Measurements from ENCODE around the gene CCNY.

The CCNY gene

DNA sequence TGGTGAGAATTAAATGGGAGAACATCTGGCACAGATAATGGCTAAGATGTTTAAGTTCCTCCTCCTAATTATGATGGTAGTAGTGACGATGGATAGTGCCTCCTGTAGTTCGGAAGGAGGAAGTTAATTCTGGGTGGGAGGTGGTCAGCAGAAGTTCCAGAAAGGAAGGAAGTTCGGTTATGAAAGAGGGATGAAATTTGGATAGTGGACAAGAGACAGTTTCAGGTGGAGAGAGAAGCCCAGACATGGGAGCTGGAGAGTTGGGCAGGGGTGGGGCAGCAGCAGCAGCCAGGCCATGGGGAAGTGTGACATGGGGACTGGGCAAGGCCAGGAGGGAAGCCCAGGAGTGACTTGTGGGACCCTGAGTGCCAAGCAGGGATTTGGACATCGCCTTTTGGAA lies 99.5 kb downstream of the CCNY start:
- H3K9me3 ChIP-seq (replicated peaks in 1 of 11), result peaks cover 41 to 85% (median 74%) of the 10 kb centered on the region in 11 experiments
- H3K4me3 ChIP-seq, result no peak overlapping the region
- peaks cover 0 to 65% (median 8%) of the 10 kb centered on the region in 11 experiments; a peak in 9 of 22 replicates for H4K20me1 ChIP-seq
- peak overlapping the region in 4 of 11 experiments; percentile 35 to 81 (median 69); a peak in 8 of 22 replicates for H3K4me2 ChIP-seq
- H3K4me1 ChIP-seq, result peaks cover 0 to 39% (median 14%) of the 10 kb centered on the region in 10 experiments; a peak in 15 of 20 replicates
- no peak for TF ChIP-seq Cebpa-rat (IDR thresholded peaks at IDR 0.05)
- peaks cover 16 to 69% (median 56%) of the 10 kb centered on the region in 11 experiments; a peak in 21 of 22 replicates for H3K36me3 ChIP-seq
- no peak overlapping the region for H3K9ac ChIP-seq
- H3K27ac ChIP-seq, result peak overlapping the region in 4 of 11 experiments; percentile 13 to 53 (median 34); a peak in 4 of 22 replicates
- H3K27me3 ChIP-seq, result no peaks in the 10 kb centered on the region

DNA sequence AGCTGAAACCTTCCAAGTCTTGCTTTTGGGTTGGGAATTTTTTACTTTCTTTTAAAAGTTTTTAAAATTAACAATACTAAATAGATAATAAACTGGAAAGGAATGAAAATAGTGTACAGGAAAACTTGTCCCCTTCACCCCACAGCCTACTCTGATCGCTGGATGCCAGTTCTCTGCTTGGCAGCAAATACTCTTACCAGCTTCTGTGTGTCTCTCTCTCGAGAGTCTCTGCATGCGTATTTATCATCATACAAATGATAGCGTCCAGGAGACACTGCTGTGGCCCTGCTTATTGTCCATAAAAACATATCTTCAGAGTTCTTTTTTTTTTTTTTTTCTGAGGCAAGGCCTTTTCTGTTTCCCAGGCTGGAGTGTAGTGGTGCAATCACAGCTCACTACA lies 101.5 kb downstream of the CCNY start:
- H4K20me1 ChIP-seq, result peaks cover 0 to 59% (median 8%) of the 10 kb centered on the region in 11 experiments; a peak in 8 of 22 replicates
- H3K9me3 ChIP-seq (replicated peaks in 1 of 11), result peaks cover 61 to 100% (median 94%) of the 10 kb centered on the region in 11 experiments
- no peaks in the 10 kb centered on the region for H3K27me3 ChIP-seq
- no peak overlapping the region for H3K4me3 ChIP-seq
- no peak for TF ChIP-seq Cebpa-rat (IDR thresholded peaks at IDR 0.05)
- H3K4me2 ChIP-seq, result no peak overlapping the region
- H3K27ac ChIP-seq, result no peak overlapping the region
- peaks cover 0 to 43% (median 14%) of the 10 kb centered on the region in 10 experiments; a peak in 15 of 20 replicates for H3K4me1 ChIP-seq
- peaks cover 27 to 85% (median 68%) of the 10 kb centered on the region in 11 experiments for H3K36me3 ChIP-seq
- no peak overlapping the region for H3K9ac ChIP-seq

DNA sequence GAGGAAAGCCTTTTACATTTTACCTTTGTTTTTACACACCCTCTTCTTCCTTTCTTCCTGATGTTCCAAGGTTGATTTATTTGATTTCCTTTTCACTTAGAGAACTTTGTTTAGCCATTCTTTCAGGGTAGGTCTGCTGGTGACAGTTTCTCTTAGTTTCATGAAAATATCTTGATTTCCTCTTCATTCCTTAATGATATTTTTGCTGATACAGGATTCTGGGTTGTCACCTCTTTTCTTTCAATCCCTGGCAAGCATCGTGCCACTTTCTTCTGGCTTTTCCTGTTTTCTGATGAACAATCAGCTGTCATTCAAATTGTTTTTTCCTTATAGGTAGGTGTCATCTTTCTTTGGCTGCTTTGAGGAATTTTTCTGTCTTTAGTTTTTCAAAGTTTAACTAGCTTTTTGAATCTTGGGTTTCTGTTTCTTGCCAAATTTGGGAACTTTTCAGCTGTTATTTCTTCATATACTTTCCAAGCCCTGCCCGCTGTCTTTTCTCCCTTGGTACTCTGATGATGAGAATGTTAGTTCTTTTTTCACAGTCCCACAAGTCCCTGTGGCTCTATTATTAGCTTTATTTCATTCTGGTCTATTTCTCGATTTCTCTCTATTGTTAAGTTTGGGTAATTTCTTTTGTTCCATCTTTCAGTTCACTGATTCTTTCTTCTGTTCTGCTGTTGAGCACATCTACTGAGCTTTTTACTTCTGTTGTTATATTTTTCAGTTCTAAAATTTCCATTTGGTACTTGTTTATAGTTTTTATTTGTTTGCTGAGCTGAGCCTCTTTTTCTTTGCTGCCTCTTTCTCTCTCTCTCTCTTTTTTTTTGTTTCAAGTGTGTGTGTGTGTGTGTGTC lies 102.6 kb downstream of the CCNY start:
- Histone ChIP-seq H3K4me2 (no peak overlapping the region), H3K27ac (no peak overlapping the region), H4K20me1 (peaks cover 0 to 51% (median 3%) of the 10 kb centered on the region in 11 experiments; a peak in 8 of 22 replicates), H3K9me3 (replicated peaks in 1 of 11) (peaks cover 72 to 100% (median 100%) of the 10 kb centered on the region in 11 experiments), H3K9ac (no peak overlapping the region), H3K36me3 (peaks cover 32 to 93% (median 77%) of the 10 kb centered on the region in 11 experiments), H3K27me3 (no peaks in the 10 kb centered on the region), H3K4me1 (peaks cover 0 to 36% (median 8%) of the 10 kb centered on the region in 10 experiments; a peak in 13 of 20 replicates), H3K4me3 (no peak overlapping the region)
- no peak for TF ChIP-seq Cebpa-rat (IDR thresholded peaks at IDR 0.05)

DNA sequence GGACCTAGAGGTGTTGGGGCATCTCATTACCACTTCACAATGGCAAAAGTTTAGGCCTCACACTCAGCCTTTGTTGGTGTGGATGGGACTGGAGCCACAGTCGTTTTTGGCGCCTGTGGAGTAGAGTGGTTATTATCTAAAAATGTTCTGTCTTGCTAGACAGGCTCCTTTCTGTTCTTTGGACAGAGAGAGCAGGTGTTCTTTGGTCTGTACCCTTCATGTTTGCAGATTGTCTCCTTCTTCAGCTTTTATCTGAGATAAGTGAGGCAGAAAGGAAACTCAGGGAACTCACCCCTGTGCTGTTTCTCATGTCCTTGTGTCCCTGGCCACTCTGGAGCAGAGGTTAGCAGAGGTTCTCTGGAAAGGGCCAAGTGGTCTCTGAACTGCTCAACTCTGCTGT lies 103.7 kb downstream of the CCNY start:
- H3K36me3 ChIP-seq, result peaks cover 42 to 90% (median 78%) of the 10 kb centered on the region in 11 experiments
- TF ChIP-seq Cebpa-rat (IDR thresholded peaks at IDR 0.05), result no peak
- H3K27me3 ChIP-seq, result no peaks in the 10 kb centered on the region
- H3K9ac ChIP-seq, result no peak overlapping the region
- no peak overlapping the region for H3K27ac ChIP-seq
- H3K9me3 ChIP-seq (replicated peaks in 1 of 11), result peaks cover 83 to 100% (median 100%) of the 10 kb centered on the region in 11 experiments
- H3K4me1 ChIP-seq, result peaks cover 1 to 25% (median 7%) of the 10 kb centered on the region in 10 experiments
- H4K20me1 ChIP-seq, result peaks cover 0 to 45% (median 0%) of the 10 kb centered on the region in 11 experiments; a peak in 6 of 22 replicates
- no peak overlapping the region for H3K4me2 ChIP-seq
- no peak overlapping the region for H3K4me3 ChIP-seq

DNA sequence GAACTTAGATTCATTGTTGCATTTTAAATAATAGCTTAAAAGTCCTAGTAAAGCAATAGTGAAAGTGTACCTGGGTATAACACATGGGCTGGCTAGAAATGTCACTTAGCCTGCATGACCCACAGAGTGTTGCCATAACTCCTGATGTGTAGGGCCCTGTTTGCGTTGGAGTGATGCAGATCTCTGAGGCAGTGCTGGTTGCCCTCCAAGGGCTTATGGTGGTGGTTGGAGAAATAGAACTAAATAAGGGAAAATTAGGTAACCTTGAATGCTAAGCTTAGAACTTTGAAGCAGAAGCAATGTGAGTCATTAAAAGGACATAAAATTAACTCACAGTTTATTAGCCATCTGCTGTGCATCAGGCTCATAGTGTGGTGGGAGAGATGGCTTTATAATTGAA lies 105.7 kb downstream of the CCNY start:
- Histone ChIP-seq H3K36me3 (peaks cover 40 to 79% (median 64%) of the 10 kb centered on the region in 11 experiments), H3K4me1 (peaks cover 19 to 24% (median 22%) of the 10 kb centered on the region in 10 experiments), H3K27ac (no peak overlapping the region), H3K9me3 (replicated peaks in 1 of 11) (peaks cover 81 to 92% (median 85%) of the 10 kb centered on the region in 11 experiments), H3K4me2 (no peak overlapping the region), H4K20me1 (peaks cover 0 to 47% (median 0%) of the 10 kb centered on the region in 11 experiments; a peak in 5 of 22 replicates), H3K4me3 (no peak overlapping the region; a peak in 1 of 20 replicates), H3K27me3 (no peaks in the 10 kb centered on the region), H3K9ac (no peak overlapping the region)
- TF ChIP-seq Cebpa-rat (IDR thresholded peaks at IDR 0.05), result no peak

DNA sequence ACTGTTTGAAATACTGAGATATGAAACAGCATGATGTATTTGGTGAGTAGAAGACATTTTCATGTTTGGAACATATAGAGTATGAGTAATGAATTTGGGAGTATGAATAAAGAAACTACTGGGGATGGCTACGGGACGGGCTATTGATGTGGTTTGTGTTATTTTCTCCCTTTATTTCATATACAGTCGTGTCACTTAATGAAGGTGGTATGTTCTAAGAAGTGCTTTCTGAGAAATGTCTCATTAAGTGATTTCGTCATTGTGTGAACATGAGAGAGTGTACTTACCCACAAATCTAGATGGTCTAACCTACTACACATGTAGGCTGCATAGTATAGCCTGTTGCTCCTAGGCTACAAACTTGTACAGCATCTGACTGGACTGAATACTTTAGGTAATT lies 106.3 kb downstream of the CCNY start:
- Histone ChIP-seq H3K4me1 (peaks cover 25 to 29% (median 28%) of the 10 kb centered on the region in 10 experiments), H3K27me3 (no peaks in the 10 kb centered on the region), H3K4me3 (no peak overlapping the region; a peak in 2 of 20 replicates), H3K9me3 (replicated peaks in 1 of 11) (peaks cover 75 to 86% (median 79%) of the 10 kb centered on the region in 11 experiments), H3K4me2 (no peak overlapping the region), H3K27ac (no peak overlapping the region), H4K20me1 (peaks cover 0 to 48% (median 0%) of the 10 kb centered on the region in 11 experiments; a peak in 5 of 22 replicates), H3K36me3 (peaks cover 34 to 74% (median 58%) of the 10 kb centered on the region in 11 experiments), H3K9ac (no peak overlapping the region)
- no peak for TF ChIP-seq Cebpa-rat (IDR thresholded peaks at IDR 0.05)

DNA sequence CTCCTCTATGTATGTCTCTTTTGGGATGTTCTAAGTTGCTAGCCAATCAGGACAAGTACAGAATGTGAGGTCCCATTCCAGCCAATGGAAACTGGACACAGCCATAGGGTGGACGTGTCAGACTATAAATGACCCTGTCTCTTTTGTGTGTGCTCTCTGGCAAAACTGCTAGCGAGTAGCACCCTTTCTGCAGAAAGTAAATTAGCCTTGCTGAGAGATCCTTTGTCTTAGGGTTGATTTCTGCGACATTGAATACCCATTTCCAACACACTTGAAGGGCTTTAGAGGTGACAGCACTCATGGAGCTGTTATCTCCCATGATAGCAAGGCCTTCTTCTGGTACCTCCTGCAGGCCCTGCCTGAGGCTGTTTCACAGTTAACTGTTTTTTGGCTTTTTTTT lies 107.5 kb downstream of the CCNY start:
- H3K4me3 ChIP-seq, result peak overlapping the region in 8 of 10 experiments; percentile 6 to 33 (median 24); a peak in 8 of 20 replicates
- H4K20me1 ChIP-seq, result peaks cover 0 to 61% (median 0%) of the 10 kb centered on the region in 11 experiments; a peak in 4 of 22 replicates
- no peak for TF ChIP-seq Cebpa-rat (IDR thresholded peaks at IDR 0.05)
- no peak overlapping the region for H3K9ac ChIP-seq
- H3K4me1 ChIP-seq, result peaks cover 37 to 41% (median 40%) of the 10 kb centered on the region in 10 experiments
- no peaks in the 10 kb centered on the region for H3K27me3 ChIP-seq
- H3K4me2 ChIP-seq, result no peak overlapping the region
- peaks cover 32 to 62% (median 48%) of the 10 kb centered on the region in 11 experiments for H3K36me3 ChIP-seq
- H3K27ac ChIP-seq, result no peak overlapping the region
- H3K9me3 ChIP-seq (replicated peaks in 1 of 11), result peaks cover 63 to 73% (median 66%) of the 10 kb centered on the region in 11 experiments

DNA sequence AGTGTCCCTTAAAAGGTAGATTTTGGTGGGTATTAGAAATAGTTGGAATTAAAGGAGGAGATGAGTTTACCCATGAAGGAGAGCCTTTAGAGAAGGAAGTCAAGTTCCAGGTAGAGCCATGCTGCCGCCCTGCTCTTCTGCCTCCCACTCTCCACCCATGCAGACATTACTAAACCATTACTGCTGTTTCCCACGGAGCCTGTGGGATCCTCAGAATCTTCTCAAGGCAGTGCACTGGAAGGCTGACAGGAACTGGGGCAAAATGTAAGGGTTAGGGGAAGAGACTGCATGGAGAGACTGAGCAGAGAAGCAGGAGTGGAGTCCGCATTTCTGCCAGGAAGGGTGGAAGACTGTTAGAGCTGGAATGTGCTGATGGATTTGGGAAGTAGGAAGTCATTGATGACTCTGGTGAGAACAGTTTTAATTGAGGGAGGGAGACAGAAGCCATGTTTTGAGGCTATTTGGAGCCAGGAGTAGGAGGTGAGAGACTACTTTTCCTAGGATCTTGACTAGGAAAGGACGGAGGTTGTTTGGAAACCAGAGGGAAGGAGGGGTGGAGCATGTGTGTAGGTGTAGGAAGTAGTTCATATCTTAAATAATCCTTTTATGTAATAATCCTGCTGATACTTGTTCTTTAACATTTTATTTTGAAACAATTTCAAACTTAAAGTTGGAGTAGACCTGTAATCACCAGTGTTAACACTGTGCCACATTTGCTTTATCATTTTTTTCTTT lies 109.0 kb downstream of the CCNY start:
- H3K9me3 ChIP-seq (replicated peaks in 1 of 11), result peaks cover 48 to 59% (median 52%) of the 10 kb centered on the region in 11 experiments
- peak overlapping the region; percentile 69 to 97 (median 88) for H3K4me2 ChIP-seq
- peaks cover 0 to 68% (median 0%) of the 10 kb centered on the region in 11 experiments; a peak in 6 of 22 replicates for H4K20me1 ChIP-seq
- H3K36me3 ChIP-seq, result peaks cover 18 to 48% (median 35%) of the 10 kb centered on the region in 11 experiments
- H3K9ac ChIP-seq, result peak overlapping the region in 6 of 11 experiments; percentile 9 to 60 (median 36); a peak in 8 of 22 replicates
- no peaks in the 10 kb centered on the region for H3K27me3 ChIP-seq
- no peak for TF ChIP-seq Cebpa-rat (IDR thresholded peaks at IDR 0.05)
- peak overlapping the region; percentile 10 to 96 (median 66); a peak in 19 of 22 replicates for H3K27ac ChIP-seq
- H3K4me1 ChIP-seq, result peaks cover 52 to 56% (median 55%) of the 10 kb centered on the region in 10 experiments
- peak overlapping the region in 3 of 10 experiments; percentile 7 to 32 (median 9); a peak in 3 of 20 replicates for H3K4me3 ChIP-seq

Measured in BLaER1 treated with 17β-estradiol and CSF1 and Interleukin-3, amounts not matched to agents 10 nM and 100 nM (cell line).